Common myeloid progenitor, CD34-positive (primary cell): ENCODE data around the gene CCDC194.

Source experiments
- CTCF ChIA-PET: fragments of 350-600 bp; sonication (Branson Sonifier 250); formaldehyde crosslinking; loops from one replicate; lab custom pipeline; 2021; ENCODE audit warnings: antibody characterized with exemption; lab: Charles Lee
- POLR2A ChIA-PET: fragments of 350-600 bp; sonication (Branson Sonifier 250); formaldehyde crosslinking; loops from one replicate; lab custom pipeline; 2021; ENCODE audit warnings: antibody characterized with exemption; lab: Charles Lee
- DNase-seq, 3 donors: peaks; one replicate each; pipeline versions ENCODE4 v3.0.0 to v3.0.0-alpha.2; 2013
- H3K27ac ChIP-seq, 2 experiments: 1 replicate in 1 of 2; 2 replicates in 1 of 2; pipeline ENCODE4 v1.7.0; 2013; ENCODE audit warnings: inconsistent platforms in 2 of 2, low read length in 2 of 2, mild to moderate bottlenecking in 2 of 2, low read depth in 1 of 2, moderate library complexity in 1 of 2; ENCODE audit not compliant: severe bottlenecking in 2 of 2, insufficient read depth in 1 of 2, poor library complexity in 1 of 2
- H3K27me3 ChIP-seq, 5 experiments: replicated peaks in 2 of 5; 1 replicate in 3 of 5; 2 replicates in 2 of 5; pipeline versions ENCODE4 v1.6.1 to v1.7.0; 2013; ENCODE audit warnings: low read length in 4 of 5, mild to moderate bottlenecking in 2 of 5, moderate library complexity in 2 of 5, inconsistent platforms in 1 of 5; ENCODE audit not compliant: insufficient read depth in 5 of 5, control insufficient read depth in 4 of 5
- H3K36me3 ChIP-seq, 4 experiments: 1 replicate in 2 of 4; 2 replicates in 2 of 4; pipeline versions ENCODE4 v1.6.1 to v1.7.0; 2013; ENCODE audit warnings: low read length in 3 of 4, control low read depth in 1 of 4, mild to moderate bottlenecking in 1 of 4; ENCODE audit not compliant: control insufficient read depth in 4 of 4, insufficient read depth in 4 of 4
- H3K4me1 ChIP-seq, 4 experiments: 1 replicate in 3 of 4; 2 replicates in 1 of 4; pipeline versions ENCODE4 v1.6.1 to v1.7.1; 2013; ENCODE audit warnings: low read length in 3 of 4, mild to moderate bottlenecking in 3 of 4, control low read depth in 1 of 4, inconsistent platforms in 1 of 4, moderate library complexity in 1 of 4; ENCODE audit not compliant: control insufficient read depth in 4 of 4, insufficient read depth in 4 of 4; ENCODE audit errors: control extremely low read depth in 1 of 4
- H3K4me3 ChIP-seq, 7 experiments: 1 replicate in 4 of 7; 2 replicates in 3 of 7; pipeline versions ENCODE4 v1.5.1 to v1.7.0; 2013; ENCODE audit warnings: mild to moderate bottlenecking in 7 of 7, low read length in 6 of 7, moderate library complexity in 6 of 7, inconsistent platforms in 2 of 7, low read depth in 2 of 7, control low read depth in 1 of 7; ENCODE audit not compliant: insufficient read depth in 4 of 7, control insufficient read depth in 1 of 7; ENCODE audit errors: extremely low read depth in 1 of 7
- H3K9me3 ChIP-seq, 5 experiments: 1 replicate in 4 of 5; 2 replicates in 1 of 5; pipeline versions ENCODE4 v1.6.1 to v1.7.1; 2013; ENCODE audit warnings: low read length in 4 of 5, mild to moderate bottlenecking in 2 of 5, inconsistent platforms in 1 of 5, low read depth in 1 of 5, moderate library complexity in 1 of 5; ENCODE audit not compliant: control insufficient read depth in 4 of 5, insufficient read depth in 2 of 5; ENCODE audit errors: control extremely low read depth in 1 of 5
- WGBS: methylation state at CpG from one replicate; pipeline ENCODE4 v1.1.5; 2013; ENCODE audit not compliant: insufficient coverage; 5-methylcytosine and 5-hydroxymethylcytosine counted together

The CCDC194 gene

DNA sequence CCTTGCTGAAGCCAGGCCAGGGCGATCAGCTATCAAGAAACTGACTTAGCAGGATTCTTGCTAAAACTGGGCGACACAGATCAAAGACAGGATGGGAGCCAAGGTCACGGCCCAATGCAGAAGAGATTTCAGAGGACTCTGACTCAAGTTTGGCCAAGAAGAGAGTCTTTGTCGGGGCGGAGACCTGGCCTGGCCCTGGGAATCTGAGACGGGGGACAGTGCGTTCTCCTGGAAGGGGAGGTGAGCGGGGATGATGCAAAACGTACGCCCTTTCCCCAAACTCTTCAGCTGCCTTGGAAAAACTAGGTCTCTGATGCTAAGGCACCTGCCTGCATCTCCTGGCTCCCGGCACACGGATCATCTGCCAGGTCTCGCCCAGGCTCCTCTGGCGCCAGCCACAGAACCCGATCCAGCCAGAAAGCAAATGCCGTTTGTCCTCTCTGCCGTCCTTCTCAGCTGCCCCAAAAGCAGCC lies 35.7 kb upstream of the CCDC194 start:
- Histone ChIP-seq H3K27ac (no peak overlapping the region), H3K27me3 (no peaks in the 10 kb centered on the region), H3K9me3 (no peaks in the 10 kb centered on the region), H3K4me3 (no peak overlapping the region), H3K4me1 (peaks cover 0 to 7% (median 6%) of the 10 kb centered on the region in 4 experiments), H3K36me3 (no peaks in the 10 kb centered on the region)
- ChIA-PET POLR2A (no interaction called here), CTCF (interaction anchor here (0.6 to 1.3 kb wide), 5 partner anchors 11 to 323 kb away, joined by 3 to 6 read pairs (median 4); no protein-coding TSS in a partner anchor)
- no peak for DNase-seq
- WGBS = 96% methylated on average over 17 of the region's 17 CpGs

- peak; percentile 66 to 83 (median 83) for DNase-seq
- 9% methylated on average over 14 of the region's 27 CpGs for WGBS
- Histone ChIP-seq H3K4me1 (peaks cover 0 to 20% (median 16%) of the 10 kb centered on the region in 4 experiments), H3K27me3 (no peaks in the 10 kb centered on the region), H3K27ac (no peak overlapping the region), H3K36me3 (peaks cover 0 to 10% (median 6%) of the 10 kb centered on the region in 4 experiments), H3K4me3 (peak overlapping the region in 3 of 7 experiments; percentile 40 to 56 (median 48)), H3K9me3 (no peaks in the 10 kb centered on the region)
- ChIA-PET POLR2A (no interaction called here), CTCF (interaction anchor here (0.7 to 2.3 kb wide), 3 partner anchors 34 to 42 kb away, joined by 3 to 6 read pairs (median 3); no protein-coding TSS in a partner anchor)
Measured at GRCh38 chr19:17424743-17425365, 30.9 kb upstream of the CCDC194 start.

GRCh38 chr19:17423429-17424208 lies 29.6 kb upstream of the CCDC194 start:
- ChIA-PET POLR2A (interaction anchor here (0.6 kb wide), 1 partner anchor 155 kb away, joined by 3 read pairs; no protein-coding TSS in a partner anchor), CTCF (interaction anchor here (0.5 to 2.3 kb wide), 3 partner anchors 43 to 550 kb away, joined by 3 to 6 read pairs (median 3); no protein-coding TSS in a partner anchor)

DNA sequence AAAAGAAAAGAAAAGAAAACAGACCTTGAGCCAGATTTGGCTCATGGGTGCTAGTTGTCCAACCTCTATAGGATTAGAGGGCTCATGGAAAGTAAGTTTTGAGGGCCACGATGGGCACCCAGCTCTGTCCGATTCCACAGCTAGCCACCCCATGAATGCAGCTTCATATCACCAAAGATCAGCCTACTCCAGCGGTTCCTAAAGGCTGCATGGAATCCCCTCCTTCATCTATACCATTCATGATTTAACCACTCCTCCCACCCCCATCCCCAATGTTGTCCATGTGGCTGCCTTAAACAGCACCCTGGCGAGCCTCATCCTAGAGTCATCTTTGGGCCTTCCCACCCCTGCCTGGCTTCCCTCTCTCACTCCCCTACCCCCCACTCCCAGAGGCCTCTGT lies 27.9 kb upstream of the CCDC194 start:
- no peak overlapping the region for H3K27ac ChIP-seq
- H3K27me3 ChIP-seq = no peaks in the 10 kb centered on the region
- ChIA-PET POLR2A (no interaction called here), CTCF (interaction anchor here (0.7 to 4.6 kb wide), 4 partner anchors 23 to 34 kb away, joined by 3 to 19 read pairs (median 4); partner anchors contain the start of gene CCDC194)
- H3K36me3 ChIP-seq = peaks cover 0 to 10% (median 6%) of the 10 kb centered on the region in 4 experiments
- peaks cover 6 to 32% (median 21%) of the 10 kb centered on the region in 4 experiments for H3K4me1 ChIP-seq
- WGBS = 100% methylated on average over 4 of the region's 4 CpGs
- H3K4me3 ChIP-seq = no peak overlapping the region
- DNase-seq = no peak
- no peaks in the 10 kb centered on the region for H3K9me3 ChIP-seq

More at GRCh38 chr19:17423429-17424208, 29.6 kb upstream of the CCDC194 start:
- Histone ChIP-seq H3K9me3 (no peaks in the 10 kb centered on the region), H3K4me1 (peaks cover 6 to 30% (median 21%) of the 10 kb centered on the region in 4 experiments), H3K36me3 (peaks cover 0 to 10% (median 6%) of the 10 kb centered on the region in 4 experiments), H3K27me3 (no peaks in the 10 kb centered on the region), H3K27ac (no peak overlapping the region), H3K4me3 (no peak overlapping the region)
- WGBS = 99% methylated on average over 13 of the region's 20 CpGs
- DNase-seq = no peak

GRCh38 chr19:17420475-17420924 lies 26.5 kb upstream of the CCDC194 start:
- Histone ChIP-seq H3K36me3 (peaks cover 0 to 14% (median 6%) of the 10 kb centered on the region in 4 experiments), H3K4me3 (peak overlapping the region; percentile 60 to 91 (median 79)), H3K27ac (no peak overlapping the region), H3K4me1 (peaks cover 6 to 32% (median 21%) of the 10 kb centered on the region in 4 experiments), H3K9me3 (no peaks in the 10 kb centered on the region), H3K27me3 (no peaks in the 10 kb centered on the region)
- ChIA-PET POLR2A (no interaction called here), CTCF (interaction anchor here (1.0 to 4.6 kb wide), 6 partner anchors 15 to 54 kb away, joined by 3 to 19 read pairs (median 4); partner anchors contain the start of genes BST2 and CCDC194)
- WGBS = 5% methylated on average over 24 of the region's 25 CpGs
- peak; percentile 40 to 65 (median 53) for DNase-seq

DNA sequence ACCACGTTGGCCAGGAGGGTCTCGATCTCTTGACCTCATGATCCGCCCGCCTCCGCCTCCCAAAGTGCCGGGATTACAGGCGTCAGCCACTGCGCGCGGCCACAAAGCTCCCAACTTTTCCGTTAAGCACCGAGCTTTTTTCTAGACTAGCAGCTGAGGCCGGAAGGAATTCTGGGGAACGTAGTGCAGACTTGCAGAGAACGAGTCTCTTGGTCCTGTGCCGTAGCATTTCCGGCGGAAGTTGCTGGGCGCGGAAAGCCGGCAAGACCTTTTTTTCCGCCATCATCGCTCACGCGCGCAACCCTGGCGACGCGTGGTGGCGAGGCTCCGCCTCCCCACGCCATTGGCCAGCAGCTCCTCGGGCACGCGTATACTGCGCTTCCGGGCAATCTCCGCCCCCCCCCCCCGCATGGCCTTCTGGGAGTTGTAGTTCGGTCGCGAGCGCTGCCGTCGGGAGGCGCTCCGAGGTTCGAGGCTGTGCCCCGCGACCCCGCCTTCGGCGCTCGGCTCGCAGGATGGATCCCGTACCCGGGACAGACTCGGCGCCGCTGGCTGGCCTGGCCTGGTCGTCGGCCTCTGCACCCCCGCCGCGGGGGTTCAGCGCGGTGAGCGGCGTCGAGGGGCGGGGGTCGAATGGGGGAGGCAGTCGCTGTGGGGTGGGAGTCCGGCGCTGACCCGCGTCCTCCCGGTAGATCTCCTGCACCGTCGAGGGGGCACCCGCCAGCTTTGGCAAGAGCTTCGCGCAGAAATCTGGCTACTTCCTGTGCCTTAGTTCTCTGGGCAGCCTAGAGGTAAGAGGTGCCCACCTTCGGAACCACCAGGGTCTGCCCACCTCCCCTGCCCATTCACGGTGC lies 25.9 kb upstream of the CCDC194 start, which contains the start of gene MVB12A:
TSS of gene MVB12A (plus strand) at position 427 of the 854 bp plus-strand sequence. CDS start at position 516, 89 bp downstream.
- Histone ChIP-seq H3K36me3 (peaks cover 0 to 19% (median 6%) of the 10 kb centered on the region in 4 experiments), H3K9me3 (no peaks in the 10 kb centered on the region), H3K27ac (peak within 1 kb of the TSS in 1 of 2 experiments; percentile 67), H3K27me3 (no peaks in the 10 kb centered on the region), H3K4me3 (peak within 1 kb of the TSS; percentile 69 to 91 (median 79)), H3K4me1 (peaks cover 6 to 26% (median 17%) of the 10 kb centered on the region in 4 experiments)
- CTCF ChIA-PET = interaction anchor here (0.5 to 4.6 kb wide), 11 partner anchors 11 to 76 kb away, joined by 3 to 19 read pairs (median 4); partner anchors contain the start of genes BST2 and CCDC194
- POLR2A ChIA-PET = interaction anchor here (0.7 to 1.7 kb wide), 3 partner anchors 13 to 83 kb away, joined by 3 to 13 read pairs (median 3); partner anchors contain the start of gene BST2
- DNase-seq = peak; percentile 98 to 99 (median 99)
- 0% methylated on average over 60 of the region's 85 CpGs for WGBS
